Left hindlimb (tissue), 1 donor: Measurements from ENCODE around the gene SLC40A1.
"Not testable (repeated sequence)": the region's sequence is repeated elsewhere in the genome, so short reads cannot be mapped to it uniquely, and the experiment has no call there.

Experiments
- DNase-seq: peaks from one replicate; pipeline ENCODE4 v3.0.0-alpha.2; 2018

The SLC40A1 gene, protein sequence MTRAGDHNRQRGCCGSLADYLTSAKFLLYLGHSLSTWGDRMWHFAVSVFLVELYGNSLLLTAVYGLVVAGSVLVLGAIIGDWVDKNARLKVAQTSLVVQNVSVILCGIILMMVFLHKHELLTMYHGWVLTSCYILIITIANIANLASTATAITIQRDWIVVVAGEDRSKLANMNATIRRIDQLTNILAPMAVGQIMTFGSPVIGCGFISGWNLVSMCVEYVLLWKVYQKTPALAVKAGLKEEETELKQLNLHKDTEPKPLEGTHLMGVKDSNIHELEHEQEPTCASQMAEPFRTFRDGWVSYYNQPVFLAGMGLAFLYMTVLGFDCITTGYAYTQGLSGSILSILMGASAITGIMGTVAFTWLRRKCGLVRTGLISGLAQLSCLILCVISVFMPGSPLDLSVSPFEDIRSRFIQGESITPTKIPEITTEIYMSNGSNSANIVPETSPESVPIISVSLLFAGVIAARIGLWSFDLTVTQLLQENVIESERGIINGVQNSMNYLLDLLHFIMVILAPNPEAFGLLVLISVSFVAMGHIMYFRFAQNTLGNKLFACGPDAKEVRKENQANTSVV

DNA sequence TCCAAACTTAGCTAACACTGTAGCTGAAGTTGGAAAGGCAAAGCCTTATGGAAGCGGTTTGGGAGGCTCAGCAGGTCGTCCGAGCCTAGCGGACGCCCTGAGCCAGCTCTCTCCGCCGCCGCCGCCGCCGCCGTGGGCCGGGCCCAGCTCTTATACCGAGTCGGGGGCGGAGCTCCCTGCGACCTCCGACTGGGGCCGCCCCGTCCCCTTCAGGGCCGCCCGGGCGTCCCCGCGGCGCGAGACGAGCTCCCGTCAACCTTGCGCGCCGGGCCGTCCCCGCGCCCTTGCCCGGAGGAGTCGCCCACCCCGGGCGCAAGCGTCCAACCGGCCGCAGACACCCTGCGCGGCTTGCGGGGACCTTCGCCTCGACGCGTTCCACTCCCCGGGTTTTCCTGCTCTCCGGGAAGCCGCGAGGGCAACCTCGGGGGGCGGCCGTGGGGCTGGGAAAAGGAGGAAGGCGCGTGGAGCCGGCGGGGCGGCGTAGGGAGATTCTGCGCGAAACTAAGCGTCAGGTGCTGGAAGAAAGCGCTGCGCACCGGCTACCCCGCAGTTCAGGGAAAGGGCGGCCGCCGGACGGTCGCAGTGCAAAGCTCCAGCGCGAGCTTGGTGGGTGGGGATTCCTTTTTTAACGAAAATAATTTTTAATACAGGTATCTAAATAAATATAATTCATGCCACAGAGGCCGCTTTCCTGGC is at the start of gene SLC40A1:
Gene SLC40A1, minus strand, starts transcription at position 129 of the 696 bp plus-strand sequence. CDS start 326 bp downstream, outside the sequence.
- DNase-seq = peak; percentile 89

GRCh38 chr2:189629531-189630453 is 49.2 kb upstream of the SLC40A1 start:
- no peak for DNase-seq

GRCh38 chr2:189628817-189629530 is 48.4 kb upstream of the SLC40A1 start:
- DNase-seq = no peak

DNA sequence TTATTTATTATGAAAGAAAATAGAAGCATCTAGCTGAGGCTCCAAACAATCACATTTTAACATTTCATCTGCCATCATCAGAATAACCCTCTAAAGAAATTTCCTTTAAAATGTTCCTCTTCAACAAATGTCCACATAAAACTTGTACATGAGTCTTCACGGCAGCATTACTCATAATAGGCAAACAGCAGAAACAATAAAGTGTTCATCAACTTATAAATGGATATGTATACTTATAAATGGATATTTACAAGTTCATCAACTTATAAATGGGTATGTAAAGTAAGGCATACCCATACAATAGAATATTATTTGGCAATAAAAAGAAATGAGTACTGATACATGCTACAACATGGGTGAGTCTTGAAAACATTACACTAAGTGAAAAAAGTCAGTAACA is 47.2 kb upstream of the SLC40A1 start:
- DNase-seq = no peak

DNA sequence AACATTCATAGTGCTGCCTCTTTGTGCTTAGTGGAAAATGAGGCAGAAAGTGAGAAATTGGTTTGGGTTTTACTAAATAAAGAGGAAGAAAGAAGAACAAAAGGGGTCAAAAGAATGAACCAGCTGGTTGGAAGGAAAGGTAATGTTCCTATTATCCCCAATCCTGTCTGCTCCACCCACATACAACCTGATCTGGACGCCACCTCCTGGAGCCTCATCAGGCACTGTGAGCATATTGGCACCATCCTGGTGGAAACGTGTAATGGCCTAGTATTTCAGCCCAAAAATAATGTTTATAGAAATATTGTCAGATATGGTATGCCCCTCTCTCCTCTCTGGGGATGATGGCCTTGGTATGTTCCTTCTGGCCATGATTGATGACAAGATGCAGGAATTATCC is 45.0 kb upstream of the SLC40A1 start:
- no peak for DNase-seq

DNA sequence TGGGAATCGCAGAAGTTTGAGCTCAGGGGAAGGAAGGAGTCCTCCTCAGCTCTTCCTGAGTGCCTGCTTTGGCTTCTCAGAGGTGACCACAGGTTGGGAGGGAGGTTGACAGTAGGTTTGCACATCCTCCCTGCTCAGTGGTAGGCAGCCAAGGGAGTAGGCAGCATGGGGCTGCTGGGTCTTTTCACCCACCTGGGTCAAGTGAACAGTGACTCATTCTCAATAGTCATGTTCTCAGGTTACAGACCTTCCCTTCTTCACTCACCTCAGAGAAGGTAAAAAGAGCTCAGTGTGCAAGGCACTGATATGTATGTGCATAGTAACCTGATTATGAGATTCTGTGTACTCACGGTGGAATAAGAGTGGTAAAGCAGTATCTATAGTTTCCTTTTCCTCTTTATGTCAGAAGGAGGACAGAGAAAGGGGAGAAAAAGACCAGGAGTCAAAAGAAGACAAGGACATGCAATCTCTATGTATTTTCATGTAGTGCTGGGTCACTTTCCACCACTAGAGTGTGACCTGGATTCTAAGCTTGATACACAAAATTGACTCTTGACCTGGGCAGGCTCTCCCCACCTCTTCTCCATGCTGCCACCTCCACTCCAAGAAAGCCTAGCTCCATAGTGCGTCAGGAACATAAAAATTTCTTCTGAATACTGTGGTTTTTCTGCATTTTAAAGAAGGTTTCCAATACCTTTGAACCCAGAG is 44.2 kb upstream of the SLC40A1 start:
- no peak for DNase-seq

DNA sequence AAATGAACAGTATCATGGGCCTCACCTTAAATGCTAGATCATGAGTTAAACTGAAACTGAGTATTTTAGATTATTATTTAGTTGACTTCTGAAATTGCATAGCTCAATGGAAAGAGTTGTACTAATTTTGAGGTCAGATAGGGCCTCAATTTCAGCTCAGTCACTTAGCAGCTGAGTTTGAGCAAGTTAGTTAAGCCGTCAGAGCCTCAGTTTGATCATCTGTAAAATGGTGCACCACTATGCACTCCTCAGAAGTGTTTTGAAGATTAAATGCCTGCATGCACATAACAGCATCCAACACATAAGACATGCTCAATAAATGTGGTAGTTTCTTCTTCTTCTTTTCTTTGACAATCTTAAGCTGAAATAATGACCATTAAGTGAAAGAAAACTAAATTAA is 42.5 kb upstream of the SLC40A1 start:
- no peak for DNase-seq

DNA sequence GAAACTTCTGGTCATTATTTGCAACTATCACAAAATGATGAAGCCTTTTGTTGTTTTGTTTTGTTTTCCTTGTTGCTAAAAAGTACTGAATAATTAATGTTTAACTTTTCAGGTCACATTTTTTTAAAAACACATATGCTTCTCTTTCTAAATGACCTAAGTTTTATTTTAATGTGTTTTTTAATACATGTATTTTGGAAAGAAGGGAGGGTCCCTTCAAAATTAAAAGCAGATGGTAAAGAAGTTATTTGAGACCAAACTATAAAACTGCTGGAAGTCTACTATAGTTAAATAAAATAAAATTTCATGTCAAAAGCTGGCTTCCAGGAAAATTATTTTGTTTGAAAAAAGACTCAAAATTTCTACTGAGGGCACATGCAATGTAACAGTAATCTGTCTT is 41.2 kb upstream of the SLC40A1 start:
- DNase-seq = no peak

DNA sequence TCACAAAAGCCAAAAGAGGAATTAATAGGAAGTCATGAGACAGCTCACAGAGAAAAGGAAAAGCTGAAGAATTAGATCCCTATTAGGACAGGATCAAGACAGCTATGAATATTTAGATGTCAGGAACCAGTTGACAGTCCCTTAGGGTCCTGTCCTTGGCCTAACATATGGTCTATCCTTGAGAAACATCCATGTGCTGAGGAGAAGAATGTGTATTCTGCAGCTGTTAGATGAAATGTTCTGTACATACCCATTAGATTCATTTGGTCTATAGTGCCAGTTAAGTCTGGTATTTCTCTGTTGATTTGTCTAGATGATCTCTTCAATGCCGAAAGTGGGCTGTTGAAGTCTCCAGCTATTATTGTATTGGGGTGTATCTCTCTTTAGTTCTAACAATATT is 37.6 kb upstream of the SLC40A1 start:
- DNase-seq = no peak

- DNase-seq = no peak
Measured at GRCh38 chr2:189614585-189614984, 34.0 kb upstream of the SLC40A1 start.

- DNase-seq = no peak
Measured at GRCh38 chr2:189613650-189614420, 33.2 kb upstream of the SLC40A1 start.

GRCh38 chr2:189613077-189613636 is 32.6 kb upstream of the SLC40A1 start:
- no peak for DNase-seq

- no peak for DNase-seq
Measured at GRCh38 chr2:189610700-189611099, 30.1 kb upstream of the SLC40A1 start.

DNA sequence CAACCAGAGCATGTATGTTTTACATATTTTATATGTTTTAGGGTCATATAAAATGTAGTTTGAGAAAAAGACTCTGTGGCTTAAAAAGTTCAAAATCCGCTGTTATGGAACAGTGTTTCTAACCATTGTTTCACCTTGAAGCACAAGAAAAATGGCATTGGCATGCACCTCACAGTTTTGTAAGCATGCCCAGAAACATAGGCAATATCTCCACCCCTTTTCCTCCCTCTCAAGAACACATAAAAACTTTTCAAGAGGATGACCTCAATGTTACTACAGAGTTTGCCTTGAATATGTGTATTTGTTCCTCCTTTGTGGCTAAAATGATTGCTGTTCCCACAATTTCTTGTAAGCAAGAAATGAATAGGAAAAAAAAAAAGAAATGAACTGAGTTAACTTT is 29.3 kb upstream of the SLC40A1 start:
- DNase-seq = no peak

- no peak for DNase-seq
Measured at GRCh38 chr2:189609423-189609816, 28.8 kb upstream of the SLC40A1 start.

- DNase-seq = no peak
Measured at GRCh38 chr2:189608795-189609422, 28.3 kb upstream of the SLC40A1 start.

DNA sequence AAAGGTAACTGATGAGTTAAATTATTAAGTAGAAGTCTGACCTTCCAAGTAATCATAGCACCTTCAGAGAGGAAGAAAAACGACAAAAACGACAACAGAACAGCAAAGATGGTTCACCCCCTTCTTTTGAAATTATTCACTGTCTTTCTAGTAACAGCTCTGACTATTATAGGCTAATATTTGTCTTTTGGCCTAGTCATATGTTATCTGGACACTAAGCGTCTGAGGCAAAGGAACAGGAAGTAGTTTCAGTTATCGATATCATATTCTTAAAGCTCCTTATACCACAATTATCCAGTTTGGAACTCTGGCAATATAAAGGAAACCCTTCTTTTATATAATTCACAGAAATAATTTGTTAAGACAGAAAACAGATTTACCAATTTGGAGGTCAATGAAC is 27.6 kb upstream of the SLC40A1 start:
- DNase-seq = no peak

- no peak for DNase-seq
Measured at GRCh38 chr2:189602233-189602632, 21.6 kb upstream of the SLC40A1 start.

GRCh38 chr2:189601652-189602051 is 21.1 kb upstream of the SLC40A1 start:
- DNase-seq = not testable (repeated sequence)

- DNase-seq = no peak
Measured at GRCh38 chr2:189601043-189601442, 20.5 kb upstream of the SLC40A1 start.
